HuH-7 (cell line): ENCODE results near the gene NEURL2.
"Not testable (repeated sequence)": the region's sequence is repeated elsewhere in the genome, so short reads cannot be mapped to it uniquely, and the experiment has no call there.

Experiments
- DNase-seq: peaks from one replicate; pipeline ENCODE4 v3.0.0; 2011; ENCODE audit warnings: low spot score

The NEURL2 gene

DNA sequence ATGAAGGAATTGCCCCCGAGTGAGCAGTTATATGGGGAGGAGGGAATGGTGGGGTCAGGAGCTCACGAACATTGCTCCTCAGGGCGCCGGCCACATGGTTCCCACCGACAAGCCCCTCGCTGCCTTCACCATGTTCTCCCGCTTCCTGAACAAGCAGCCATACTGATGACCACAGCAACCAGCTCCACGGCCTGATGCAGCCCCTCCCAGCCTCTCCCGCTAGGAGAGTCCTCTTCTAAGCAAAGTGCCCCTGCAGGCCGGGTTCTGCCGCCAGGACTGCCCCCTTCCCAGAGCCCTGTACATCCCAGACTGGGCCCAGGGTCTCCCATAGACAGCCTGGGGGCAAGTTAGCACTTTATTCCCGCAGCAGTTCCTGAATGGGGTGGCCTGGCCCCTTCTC lies 7.3 kb upstream of the NEURL2 start:
- DNase-seq, result no peak

DNA sequence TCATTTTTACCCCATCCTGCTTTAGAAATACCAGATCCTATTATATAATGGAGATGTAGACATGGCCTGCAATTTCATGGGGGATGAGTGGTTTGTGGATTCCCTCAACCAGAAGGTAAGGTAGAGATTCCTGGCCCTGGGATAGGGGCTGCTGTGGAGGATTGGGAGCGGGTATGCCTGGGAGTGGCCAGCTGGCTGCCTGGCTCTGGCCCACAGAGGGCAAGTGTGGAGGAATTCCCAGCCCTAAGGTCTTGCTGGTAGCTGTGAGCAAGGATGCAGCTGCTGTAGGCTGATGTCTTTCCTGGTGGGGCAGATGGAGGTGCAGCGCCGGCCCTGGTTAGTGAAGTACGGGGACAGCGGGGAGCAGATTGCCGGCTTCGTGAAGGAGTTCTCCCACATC lies 6.7 kb upstream of the NEURL2 start:
- no peak for DNase-seq

DNA sequence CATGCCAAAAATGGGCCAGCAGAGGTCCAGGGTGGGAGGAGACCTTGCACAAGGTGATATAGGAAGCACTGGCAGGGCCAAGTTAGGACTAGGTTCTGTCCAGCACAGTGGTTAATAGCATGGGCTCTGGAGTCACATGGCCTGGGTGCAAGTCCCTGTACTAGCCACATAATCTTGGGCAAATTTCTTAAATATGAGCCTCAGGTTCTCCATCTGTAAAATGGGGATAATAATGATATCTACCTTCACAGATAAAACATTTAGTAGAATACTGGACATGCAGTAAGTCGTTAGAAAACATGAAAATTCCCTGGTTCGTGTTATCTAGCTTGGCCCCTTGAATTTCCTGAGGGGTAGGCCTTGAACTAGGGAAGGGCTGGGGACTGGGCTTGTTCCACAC lies 6.3 kb upstream of the NEURL2 start:
- DNase-seq, result no peak

DNA sequence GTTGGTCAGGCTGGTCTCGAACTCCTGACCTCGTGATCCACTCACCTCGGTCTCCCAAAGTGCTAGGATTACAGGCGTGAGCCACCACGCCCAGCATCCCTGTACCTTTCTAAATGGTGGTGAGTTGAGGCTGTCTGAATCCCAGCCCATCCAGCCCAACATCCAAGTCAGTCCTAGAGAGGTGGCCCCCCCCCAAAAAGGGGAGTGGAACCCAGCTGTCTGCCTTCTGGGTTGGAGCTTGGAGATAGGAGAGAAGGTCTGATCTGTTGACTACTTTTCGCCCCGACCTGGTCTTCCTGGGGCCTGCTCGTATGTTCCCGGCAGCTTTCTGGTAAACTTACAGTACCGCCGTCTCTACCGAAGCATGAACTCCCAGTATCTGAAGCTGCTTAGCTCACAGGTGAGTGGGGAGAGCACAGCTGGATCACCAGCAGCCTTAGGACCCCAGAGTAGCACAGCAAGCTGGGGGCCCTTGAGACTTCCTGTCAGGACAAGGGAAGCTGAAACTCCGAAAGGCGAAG lies 5.7 kb upstream of the NEURL2 start:
- DNase-seq, result no peak

DNA sequence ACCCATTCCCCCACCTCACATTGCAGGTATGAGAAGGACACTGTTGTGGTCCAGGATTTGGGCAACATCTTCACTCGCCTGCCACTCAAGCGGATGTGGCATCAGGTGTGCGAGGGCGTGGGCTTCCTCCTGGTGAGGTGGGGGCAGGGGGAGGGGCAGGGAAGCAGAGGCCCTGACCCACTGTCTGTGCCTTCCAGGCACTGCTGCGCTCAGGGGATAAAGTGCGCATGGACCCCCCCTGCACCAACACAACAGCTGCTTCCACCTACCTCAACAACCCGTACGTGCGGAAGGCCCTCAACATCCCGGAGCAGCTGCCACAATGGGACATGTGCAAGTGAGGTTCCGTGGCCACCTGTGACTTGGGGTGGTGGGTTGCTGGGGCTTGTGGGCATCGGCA lies 3.8 kb upstream of the NEURL2 start:
- no peak for DNase-seq

DNA sequence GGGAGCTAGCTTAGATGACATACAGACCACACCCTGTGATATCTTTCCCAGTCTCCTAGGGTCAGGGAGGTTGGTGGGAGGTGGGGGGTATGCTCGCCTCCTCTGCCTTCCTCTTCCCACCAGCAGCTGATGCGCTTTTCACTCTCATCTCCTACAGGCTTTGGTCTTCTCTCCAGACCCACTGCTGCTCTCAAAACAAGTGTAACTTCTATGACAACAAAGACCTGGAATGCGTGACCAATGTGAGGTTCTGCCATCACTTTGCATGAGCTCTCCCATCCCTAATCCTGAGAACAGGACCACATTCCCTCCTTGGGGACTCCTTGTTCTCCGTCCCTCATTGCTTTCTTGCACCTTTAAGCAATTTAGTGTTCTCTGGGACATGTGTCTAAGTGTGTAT lies 2.8 kb upstream of the NEURL2 start:
- no peak for DNase-seq

DNA sequence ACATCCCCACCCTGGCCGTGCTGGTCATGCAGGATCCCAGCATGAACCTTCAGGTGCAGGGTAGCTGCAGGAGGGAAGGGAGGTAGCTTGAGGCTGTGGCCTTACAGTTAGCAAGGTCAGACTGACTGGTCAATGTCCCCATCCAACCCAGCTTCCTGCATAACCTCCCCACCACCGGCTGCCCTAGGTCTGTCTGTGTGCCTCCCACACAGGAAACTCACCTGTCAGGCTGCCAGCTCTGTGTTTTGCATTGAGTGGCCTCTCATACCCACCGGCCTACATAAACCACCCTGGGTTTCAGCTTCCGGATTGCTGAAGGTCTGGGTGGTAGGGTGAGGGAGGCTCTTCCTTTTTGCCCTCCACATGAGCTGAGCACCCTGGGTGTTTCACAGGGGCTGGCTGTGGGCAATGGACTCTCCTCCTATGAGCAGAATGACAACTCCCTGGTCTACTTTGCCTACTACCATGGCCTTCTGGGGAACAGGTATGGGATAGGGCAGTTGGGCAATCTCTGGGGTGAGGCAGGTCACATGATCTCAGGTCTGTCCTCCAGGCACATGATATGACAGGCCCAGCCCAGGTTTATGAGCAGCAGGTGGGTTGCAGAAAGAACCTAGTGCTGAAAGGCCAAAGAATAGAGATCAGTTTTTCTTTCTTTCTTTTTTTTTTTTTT lies 2.0 kb upstream of the NEURL2 start:
- no peak for DNase-seq

DNA sequence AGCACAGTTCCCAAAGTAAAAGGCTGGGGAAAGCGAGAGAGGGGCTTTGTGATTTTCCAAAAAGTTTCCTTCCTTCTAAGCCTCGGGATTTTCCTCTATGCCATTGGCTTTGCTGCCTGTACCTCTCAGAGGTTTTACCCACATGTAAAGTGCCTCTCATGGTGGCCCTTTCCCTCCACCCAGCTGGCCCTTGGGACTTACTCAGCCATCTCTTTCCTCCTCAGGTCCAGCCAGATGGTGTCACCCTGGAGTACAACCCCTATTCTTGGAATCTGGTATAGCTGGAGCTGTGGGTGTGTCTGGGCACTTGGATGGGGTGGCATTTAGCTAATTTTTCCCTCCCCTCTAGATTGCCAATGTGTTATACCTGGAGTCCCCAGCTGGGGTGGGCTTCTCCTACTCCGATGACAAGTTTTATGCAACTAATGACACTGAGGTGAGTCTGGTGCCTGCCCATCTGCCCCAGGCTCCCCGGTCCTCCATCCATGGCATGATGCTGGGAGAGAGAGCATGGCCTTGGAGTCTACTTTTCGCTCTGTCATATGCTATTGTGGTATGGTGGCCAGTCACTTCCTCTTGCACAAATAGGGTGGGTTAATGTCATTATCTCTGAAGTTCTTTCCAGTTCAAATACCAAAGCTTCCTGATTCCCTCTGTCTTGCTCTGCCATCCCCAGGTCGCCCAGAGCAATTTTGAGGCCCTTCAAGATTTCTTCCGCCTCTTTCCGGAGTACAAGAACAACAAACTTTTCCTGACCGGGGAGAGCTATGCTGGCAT lies 1.2 kb upstream of the NEURL2 start:
- peak; percentile 55 for DNase-seq

DNA sequence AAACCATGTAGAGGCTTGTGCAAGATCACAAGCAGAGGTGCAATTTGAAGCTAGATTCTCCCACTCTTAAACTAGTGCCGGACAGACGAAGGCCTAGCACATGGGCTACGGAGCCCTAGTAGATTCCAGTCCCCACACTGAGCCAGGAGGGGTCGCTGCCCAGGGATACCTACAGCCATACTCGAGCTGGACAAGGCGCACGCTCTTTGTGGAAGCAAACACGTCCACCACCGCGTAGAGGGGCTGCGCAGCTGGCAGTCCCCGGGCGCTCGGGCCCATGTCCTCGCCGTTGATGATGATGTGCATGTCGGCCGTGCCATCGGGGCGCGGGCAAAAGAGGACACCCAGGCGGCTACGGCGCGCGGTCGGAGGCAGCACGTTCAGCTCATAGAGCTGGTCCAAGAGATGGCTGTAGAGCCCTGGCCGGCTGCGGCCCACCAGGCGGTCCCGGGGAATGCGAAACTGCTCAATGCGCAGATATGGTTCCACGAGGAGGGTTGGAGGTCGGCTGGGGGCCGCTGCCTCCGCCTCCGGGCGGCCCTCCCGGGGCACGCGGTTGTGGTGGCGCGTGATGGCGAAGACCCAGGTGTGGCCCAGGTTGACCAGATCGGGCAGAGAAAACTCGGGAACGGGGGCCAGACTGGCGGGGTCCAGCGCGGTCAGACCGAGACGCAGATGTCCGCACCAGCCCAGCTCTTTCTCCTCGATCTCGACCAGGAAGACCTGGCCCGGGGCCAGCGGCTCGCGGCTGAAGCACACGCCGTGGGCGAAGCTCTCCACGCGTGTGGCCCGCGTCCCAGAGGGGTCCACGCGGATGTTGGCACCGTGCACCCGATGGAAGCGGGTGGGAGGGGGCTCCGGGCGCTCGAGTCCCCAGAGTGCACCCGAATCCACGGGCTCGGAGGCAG lies 677 bp downstream of the NEURL2 start:
- DNase-seq, result peak; percentile 95

DNA sequence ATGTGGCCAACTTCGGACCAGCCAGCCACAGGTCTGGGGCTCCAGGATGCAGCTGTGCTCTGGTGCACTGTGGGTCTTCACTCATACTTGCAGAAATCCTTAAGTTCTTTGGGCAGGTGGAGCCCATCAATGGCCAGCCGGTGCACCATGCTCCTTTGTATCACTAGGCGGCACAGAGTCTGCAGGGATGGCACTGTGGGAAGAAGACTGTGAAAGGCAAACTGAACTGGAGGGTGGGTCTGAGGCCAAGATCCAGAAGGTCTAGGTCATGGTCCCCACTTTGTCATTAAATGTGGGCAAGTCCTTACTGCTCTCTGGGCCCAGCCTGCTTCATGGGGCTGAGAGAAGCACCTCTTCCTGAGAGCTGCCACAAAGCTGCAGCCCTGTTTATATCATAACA lies 2.3 kb downstream of the NEURL2 start:
- DNase-seq, result no peak

DNA sequence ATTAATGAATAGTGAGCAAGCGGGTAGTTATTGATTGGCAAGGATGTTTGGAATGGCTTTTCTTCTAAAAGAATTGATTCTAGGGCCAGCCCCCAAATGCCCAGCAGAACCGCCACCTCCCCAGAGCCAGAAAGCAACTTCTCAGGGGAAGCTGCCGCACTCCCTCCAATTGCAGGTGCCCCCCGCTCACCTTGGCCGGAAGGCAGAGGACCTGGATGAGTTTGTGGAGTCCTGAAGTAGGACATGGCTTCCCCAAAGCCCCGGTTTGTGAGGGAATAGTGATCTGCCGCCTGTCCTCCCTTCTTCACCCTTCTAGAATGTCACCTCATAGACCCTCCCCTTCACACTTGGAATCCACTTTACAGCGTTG lies 3.7 kb downstream of the NEURL2 start, which contains the start of gene SPATA25:
Gene SPATA25, minus strand, starts transcription at position 277 of the 370 bp plus-strand sequence. Its CDS starts 32 bp downstream, at position 245.
- DNase-seq, result no peak

DNA sequence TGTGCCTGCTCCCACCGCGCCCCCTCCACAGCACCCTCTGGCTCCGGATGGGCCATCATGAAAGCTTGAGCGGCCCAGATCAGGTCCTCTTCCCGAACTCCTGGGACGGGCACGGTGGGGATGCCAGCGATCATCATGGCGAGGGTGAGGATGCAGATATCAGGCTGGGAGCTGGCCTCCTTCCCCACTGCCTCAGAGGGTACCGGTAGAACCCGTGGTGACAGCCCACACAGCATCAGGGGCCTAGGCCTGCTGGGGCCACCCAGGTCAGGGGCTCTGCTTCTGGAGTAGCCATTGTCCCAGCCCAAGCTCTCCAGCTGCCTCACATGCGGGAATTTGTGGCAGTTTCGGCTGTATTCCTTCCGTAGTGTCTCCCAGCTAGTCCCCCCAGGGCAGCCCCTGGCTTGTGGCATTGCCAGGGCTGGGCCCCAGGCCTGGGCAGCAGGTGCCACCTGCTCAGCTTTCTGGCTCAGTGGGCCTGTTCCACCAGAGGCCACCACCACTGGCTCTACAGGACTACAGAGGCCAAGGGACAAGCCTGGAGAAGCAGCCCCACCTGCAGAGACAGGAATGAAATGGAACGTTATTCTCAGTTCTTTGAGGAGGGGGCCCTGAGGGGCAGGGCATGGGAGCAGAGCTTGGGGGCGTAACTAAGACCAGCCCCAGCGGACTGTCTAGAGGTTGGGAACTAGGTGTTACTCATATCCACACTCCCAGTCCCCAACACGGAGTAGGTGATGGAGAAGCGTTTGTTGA lies 4.2 kb downstream of the NEURL2 start:
- DNase-seq, result no peak

DNA sequence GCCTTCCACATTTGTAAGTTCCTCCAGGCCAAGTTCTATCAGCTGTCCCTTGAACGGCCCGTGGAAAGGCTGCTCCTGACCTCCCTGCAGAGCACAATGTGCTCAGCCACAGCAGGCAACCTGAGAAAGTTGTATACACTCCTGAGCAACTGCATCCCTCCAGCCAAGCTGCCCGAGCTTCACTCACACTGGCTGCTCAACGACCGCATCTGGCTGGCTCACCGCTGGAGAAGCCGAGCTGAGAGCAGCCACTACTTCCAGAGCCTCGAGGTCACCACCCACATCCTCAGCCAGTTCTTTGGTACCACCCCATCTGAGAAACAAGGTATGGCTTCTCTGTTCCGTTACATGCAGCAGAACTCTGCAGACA lies 7.9 kb downstream of the NEURL2 start:
- no peak for DNase-seq

DNA sequence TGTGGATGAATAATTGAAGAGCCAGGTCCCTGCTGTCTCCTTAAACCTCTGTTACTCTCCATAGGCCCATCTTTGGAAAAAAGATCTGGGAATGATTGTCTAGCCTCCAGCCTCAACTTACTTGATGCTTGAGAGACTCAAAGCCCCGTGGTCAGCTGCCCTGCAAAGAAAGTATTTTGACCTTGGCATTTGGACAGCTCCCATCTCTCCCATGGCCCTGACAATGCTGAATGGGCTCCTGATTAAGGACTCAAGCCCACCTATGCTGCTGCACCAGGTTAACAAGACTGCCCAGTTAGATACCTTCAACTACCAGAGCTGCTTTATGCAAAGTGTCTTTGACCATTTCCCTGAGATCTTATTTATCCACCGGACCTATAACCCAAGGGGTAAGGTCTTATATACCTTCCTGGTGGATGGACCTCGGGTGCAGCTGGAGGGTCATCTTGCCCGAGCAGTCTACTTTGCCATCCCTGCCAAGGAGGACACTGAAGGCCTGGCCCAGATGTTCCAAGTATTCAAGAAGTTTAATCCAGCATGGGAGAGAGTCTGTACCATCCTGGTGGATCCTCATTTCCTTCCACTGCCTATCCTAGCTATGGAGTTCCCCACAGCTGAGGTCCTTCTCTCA lies 8.4 kb downstream of the NEURL2 start:
- DNase-seq, result no peak

DNA sequence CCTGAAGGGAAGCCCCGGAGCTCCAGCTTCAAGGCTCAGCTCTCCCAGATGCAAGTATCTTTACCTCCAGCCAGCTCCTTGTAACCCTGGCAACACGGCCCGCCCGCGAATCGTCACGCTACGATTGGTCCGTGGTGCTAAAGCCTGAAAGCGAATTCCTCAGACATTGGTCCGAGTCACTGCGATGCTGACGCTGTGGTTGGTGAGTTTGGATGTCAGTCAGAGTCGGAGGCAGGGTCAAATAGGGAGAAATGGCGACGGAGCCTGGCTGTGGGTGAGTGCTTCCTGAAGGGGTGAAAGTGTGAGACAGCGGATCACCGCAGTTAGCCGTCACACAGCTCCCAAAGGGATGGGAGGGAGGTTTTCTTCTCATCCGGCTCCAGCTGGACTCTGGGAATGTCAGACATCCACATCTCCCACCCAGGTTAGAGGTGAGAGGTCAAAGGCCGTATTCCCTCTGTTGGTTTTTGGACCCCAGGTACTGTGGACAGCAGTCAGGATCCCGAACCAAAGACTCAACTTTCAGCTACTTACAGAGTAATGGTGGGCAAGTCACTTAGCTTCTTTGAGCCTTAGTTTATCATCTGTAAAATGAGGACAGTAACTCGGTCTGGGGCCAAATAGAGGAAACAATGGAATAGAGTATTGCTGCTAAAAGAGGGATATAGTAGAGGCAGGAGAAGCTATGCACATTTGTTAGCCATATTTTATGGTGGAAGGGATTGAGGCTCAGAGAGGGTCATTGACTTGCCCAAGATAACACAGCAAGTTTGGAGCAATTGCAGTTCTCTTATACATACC lies 9.8 kb downstream of the NEURL2 start, which contains the start of gene ZSWIM1:
Gene ZSWIM1, plus strand, starts transcription at position 240 of the 801 bp plus-strand sequence. CDS start 1,366 bp downstream, outside the sequence.
- peak; percentile 100 for DNase-seq

DNA sequence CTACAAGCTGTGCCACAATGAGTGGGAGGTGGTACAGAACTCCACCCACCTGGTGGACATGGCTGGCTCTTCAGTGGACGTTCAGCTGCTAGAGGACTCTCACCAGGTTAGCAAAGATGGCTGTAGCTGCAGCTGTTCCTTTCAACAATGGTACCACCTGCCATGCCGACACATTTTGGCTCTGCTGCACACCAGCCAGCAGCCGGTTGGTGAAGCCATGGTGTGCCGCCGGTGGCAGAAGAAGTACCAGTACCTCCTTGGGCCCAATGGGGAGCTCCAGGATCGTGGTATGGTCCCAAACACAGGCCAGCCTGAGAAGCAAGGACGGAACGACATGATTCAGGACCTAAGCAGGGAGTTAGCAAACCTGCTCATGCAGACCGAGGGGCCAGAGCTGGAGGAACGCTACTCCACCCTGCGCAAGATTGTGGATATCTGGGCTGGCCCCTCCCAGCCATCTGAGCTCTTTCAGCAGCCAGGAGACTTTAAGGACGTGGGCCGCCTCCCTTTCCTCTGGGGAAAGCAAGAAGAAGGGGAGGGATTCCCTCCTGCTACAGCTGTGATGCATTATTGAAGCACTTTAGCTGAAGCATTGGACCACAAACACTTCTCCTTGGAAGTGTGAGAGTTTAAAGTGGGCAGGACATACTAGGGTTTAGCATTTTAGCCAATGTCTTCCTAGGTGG lies 12.8 kb downstream of the NEURL2 start:
- DNase-seq, result no peak

DNA sequence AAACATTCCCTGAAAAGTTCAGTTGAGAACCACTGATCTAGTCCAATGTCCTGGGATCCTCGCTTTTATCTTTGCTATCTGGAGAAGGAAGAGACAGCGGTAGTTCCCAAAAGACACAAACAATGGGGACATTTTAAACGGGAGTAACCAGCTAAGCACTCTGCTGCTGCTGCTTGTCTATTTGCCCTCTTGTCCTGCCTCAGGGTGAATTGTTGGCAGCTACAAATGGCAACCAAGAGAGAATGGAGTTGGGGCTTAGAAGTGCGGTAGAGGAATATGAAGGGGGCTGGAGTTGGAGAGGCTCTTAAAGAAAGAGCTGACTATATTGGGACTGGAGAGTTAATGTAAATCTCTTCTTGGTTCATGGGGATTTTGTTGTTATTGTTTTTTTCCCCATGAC lies 16.4 kb downstream of the NEURL2 start:
- DNase-seq, result no peak

DNA sequence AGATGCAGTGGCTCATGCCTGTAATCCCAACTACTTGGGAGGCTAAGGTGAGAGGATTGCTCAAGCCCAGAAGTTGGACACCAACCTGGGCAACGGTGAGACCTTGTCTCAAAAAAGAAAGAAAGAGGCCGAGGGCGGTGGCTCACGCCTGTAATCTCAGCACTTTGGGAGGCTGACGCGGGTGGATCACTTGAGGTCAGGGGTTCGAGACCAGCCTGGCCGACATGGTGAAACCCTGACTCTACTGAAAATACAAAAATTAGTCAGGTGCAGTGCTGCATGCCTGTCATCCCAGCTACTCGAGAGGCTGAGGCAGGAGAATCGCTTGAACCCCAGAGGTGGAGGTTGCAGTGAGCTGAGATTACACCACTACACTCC lies 16.9 kb downstream of the NEURL2 start:
- DNase-seq, result not testable (repeated sequence)

DNA sequence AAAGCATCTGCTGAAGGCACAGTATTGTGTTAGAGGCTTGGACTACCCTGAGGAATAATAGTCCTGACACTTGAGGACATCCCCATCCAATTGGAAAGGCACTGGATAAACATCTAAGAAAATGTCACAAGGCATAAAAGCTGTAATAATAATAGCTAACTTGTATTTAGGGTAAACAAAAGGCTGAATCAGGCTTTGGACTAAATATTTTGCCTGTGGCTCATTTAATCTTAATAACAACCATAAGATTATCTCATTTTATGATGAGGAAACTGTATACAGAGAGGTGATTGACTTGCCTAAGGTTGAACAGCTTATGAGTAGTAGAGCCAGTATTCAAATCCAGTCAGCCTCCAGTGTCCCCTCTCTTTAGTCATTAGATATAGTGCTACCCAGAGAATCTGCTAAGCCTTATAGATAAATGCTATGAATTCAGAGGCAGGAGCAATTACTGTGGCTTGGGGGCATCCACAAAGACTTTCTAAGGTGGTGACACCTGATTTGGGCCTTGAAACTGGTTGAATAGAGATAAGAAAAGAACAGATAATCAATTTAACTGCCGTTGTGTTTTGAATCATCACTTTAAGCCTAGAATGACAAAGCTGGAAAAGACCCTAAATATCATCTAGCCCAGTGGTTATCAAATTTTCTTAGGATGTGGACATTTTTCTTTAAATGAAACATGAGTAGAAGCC lies 17.5 kb downstream of the NEURL2 start:
- DNase-seq, result no peak
